A673 (cell line): ENCODE data around the gene NCAM2. TPM values are rescaled to one million over a fixed set of nuclear protein-coding genes. Genes with fewer than 3 reads are reported as not detected.

Source experiments
- BruUV-seq: library from RNA; stranded (reverse); fragments of 400-500 nt; replicated peaks from 2 replicates; lab custom pipeline; 2021; lab: Mats Ljungman, UMichigan
- CTCF ChIA-PET: fragments of 300-600 bp; sonication (Branson Sonifier 250); formaldehyde crosslinking; loops from one replicate; lab custom pipeline; 2022; ENCODE audit warnings: antibody characterized with exemption; lab: Charles Lee
- POLR2A ChIA-PET: fragments of 300-600 bp; sonication (Branson Sonifier 250); formaldehyde crosslinking; loops from one replicate; lab custom pipeline; 2022; ENCODE audit warnings: antibody characterized with exemption; ENCODE audit not compliant: low non-redundant PET; lab: Charles Lee
- DNase-seq: peaks from one replicate; pipeline ENCODE4 v3.0.0-alpha.2; 2015; ENCODE audit warnings: low spot score
- H3K27ac ChIP-seq: fragments of 200-600 bp; sonication (generic); 2 replicates; pipeline ENCODE4 v1.5.1; 2016; ENCODE audit warnings: mixed run types, low read depth, mild to moderate bottlenecking, mixed read lengths, antibody characterized with exemption, low read length; ENCODE audit not compliant: poor library complexity, severe bottlenecking
- H3K27me3 ChIP-seq: fragments of 200-600 bp; sonication (generic); replicated peaks from 2 replicates; pipeline ENCODE4 v1.6.1; 2017; ENCODE audit warnings: mixed run types, low read depth, mild to moderate bottlenecking, mixed read lengths, antibody characterized with exemption, low read length; ENCODE audit not compliant: insufficient read depth, poor library complexity
- H3K36me3 ChIP-seq: fragments of 200-600 bp; sonication (generic); 2 replicates; pipeline ENCODE4 v1.6.1; 2016; ENCODE audit warnings: mixed run types, mild to moderate bottlenecking, mixed read lengths, antibody characterized with exemption, low read length; ENCODE audit not compliant: insufficient read depth, poor library complexity, severe bottlenecking
- H3K4me1 ChIP-seq: fragments of 200-600 bp; sonication (generic); 2 replicates; pipeline ENCODE4 v1.6.1; 2017; ENCODE audit warnings: mixed run types, mild to moderate bottlenecking, mixed read lengths, antibody characterized with exemption, low read length; ENCODE audit not compliant: insufficient read depth, poor library complexity, severe bottlenecking
- H3K4me3 ChIP-seq: fragments of 200-600 bp; sonication (generic); 2 replicates; pipeline ENCODE4 v1.5.1; 2016; ENCODE audit warnings: low read depth, mixed run types, mild to moderate bottlenecking, mixed read lengths, low read length; ENCODE audit not compliant: poor library complexity, severe bottlenecking
- H3K9me3 ChIP-seq: fragments of 200-600 bp; sonication (generic); 2 replicates; pipeline ENCODE4 v1.6.1; 2016; ENCODE audit warnings: mixed run types, low read depth, mild to moderate bottlenecking, mixed read lengths, antibody characterized with exemption, low read length; ENCODE audit not compliant: poor library complexity, severe bottlenecking
- CTCF ChIP-seq: fragments of 300-800, 200-600 bp; sonication (generic); conservative IDR thresholded peaks from 2 replicates; pipeline ENCODE4 v1.5.1; 2017; ENCODE audit warnings: low read depth, mild to moderate bottlenecking, antibody characterized with exemption, low read length, moderate library complexity, mixed read lengths
- EZH2 ChIP-seq: fragments of 200-600 bp; sonication (generic); IDR thresholded peaks from 2 replicates; pipeline ENCODE4 v1.6.1; 2017; ENCODE audit warnings: borderline replicate concordance, low read depth, mild to moderate bottlenecking, mixed read lengths, antibody characterized with exemption, low read length; ENCODE audit not compliant: poor library complexity, severe bottlenecking
- intact Hi-C: fragments of 100-400 bp; cut with micrococcal nuclease; formaldehyde crosslinking; loops from one replicate; pipeline ENCODE4 v1.10.0; 2022; ENCODE audit not compliant: unreplicated experiment
- total RNA-seq: library from RNA; stranded (reverse); gene quantifications from 2 replicates; pipeline ENCODE4 v1.2.3, GENCODE V29; 2021

Gene NCAM2
- total RNA-seq, 1 experiment from 2014 or later = 38.2 TPM

GRCh38 chr21:21394064-21394463, 395.9 kb downstream of the NCAM2 start:
- TF ChIP-seq CTCF = no peak
- TF ChIP-seq EZH2 = no peak
- no peaks in the 10 kb centered on the region for H3K36me3 ChIP-seq
- H3K27me3 ChIP-seq = no peaks in the 10 kb centered on the region
- ChIA-PET POLR2A (no interaction called here), CTCF (no interaction called here)
- H3K9me3 ChIP-seq = peaks cover 19% of the 10 kb centered on the region
- no peak overlapping the region for H3K4me3 ChIP-seq
- no peak for DNase-seq
- H3K4me1 ChIP-seq = no peaks in the 10 kb centered on the region
- no TSS peak for BruUV-seq
- intact Hi-C loops = no loop called here
- H3K27ac ChIP-seq = no peak overlapping the region

GRCh38 chr21:21396424-21396823, 398.2 kb downstream of the NCAM2 start:
- no peaks in the 10 kb centered on the region for H3K4me1 ChIP-seq
- ChIA-PET POLR2A (interaction anchor here (0.5 kb wide), 1 partner anchor 11 kb away, joined by 3 read pairs; no protein-coding TSS in a partner anchor), CTCF (no interaction called here)
- H3K27ac ChIP-seq = no peak overlapping the region
- H3K27me3 ChIP-seq = no peaks in the 10 kb centered on the region
- BruUV-seq = no TSS peak
- no peaks in the 10 kb centered on the region for H3K36me3 ChIP-seq
- no peak overlapping the region for H3K4me3 ChIP-seq
- no peak for TF ChIP-seq EZH2
- no peak for TF ChIP-seq CTCF
- no peak for DNase-seq
- peaks cover 19% of the 10 kb centered on the region for H3K9me3 ChIP-seq
- intact Hi-C loops = no loop called here

GRCh38 chr21:21397464-21397863, 399.3 kb downstream of the NCAM2 start:
- Histone ChIP-seq H3K9me3 (peaks cover 19% of the 10 kb centered on the region), H3K4me1 (no peaks in the 10 kb centered on the region), H3K36me3 (no peaks in the 10 kb centered on the region), H3K4me3 (no peak overlapping the region), H3K27me3 (no peaks in the 10 kb centered on the region), H3K27ac (no peak overlapping the region)
- intact Hi-C loops = no loop called here
- BruUV-seq = no TSS peak
- ChIA-PET POLR2A (no interaction called here), CTCF (no interaction called here)
- DNase-seq = no peak
- TF ChIP-seq CTCF (no peak), EZH2 (no peak)
